GM23338 (cell line): ENCODE data around the gene LNX1. TPM values are rescaled to one million over a fixed set of nuclear protein-coding genes. Genes with fewer than 3 reads are reported as not detected.

Experiments used
- ATAC-seq: fragments of 200-7000 bp; cut with Tn5 transposase; 3 replicates; pipeline ENCODE4 v1.9.1; 2020
- DNase-seq: peaks from one replicate; pipeline ENCODE4 v3.0.0-alpha.2; 2015; ENCODE audit warnings: low spot score
- H2AFZ ChIP-seq: fragments of 200-600 bp; sonication (generic); 2 replicates; pipeline ENCODE4 v1.8.0; 2016; ENCODE audit warnings: antibody characterized with exemption, mild to moderate bottlenecking, moderate library complexity
- H3F3A ChIP-seq: fragments of 200-600 bp; sonication (generic); replicated peaks from 2 replicates; pipeline ENCODE4 v1.8.0; 2017; ENCODE audit warnings: antibody characterized with exemption, mixed run types, low read depth
- H3K27ac ChIP-seq: fragments of 200-600 bp; sonication (generic); 2 replicates; pipeline ENCODE4 v1.6.1; 2016; ENCODE audit warnings: low read depth
- H3K27me3 ChIP-seq: fragments of 200-600 bp; sonication (generic); 2 replicates; pipeline ENCODE4 v1.8.0; 2016; ENCODE audit warnings: mild to moderate bottlenecking, mixed run types, moderate library complexity; ENCODE audit not compliant: insufficient read depth
- H3K36me3 ChIP-seq: fragments of 200-600 bp; sonication (generic); 2 replicates; pipeline ENCODE4 v1.8.0; 2016; ENCODE audit warnings: mild to moderate bottlenecking; ENCODE audit not compliant: insufficient read depth
- H3K4me1 ChIP-seq: fragments of 200-600 bp; sonication (generic); 2 replicates; pipeline ENCODE4 v1.8.0; 2016; ENCODE audit warnings: mild to moderate bottlenecking, moderate library complexity; ENCODE audit not compliant: insufficient read depth
- H3K4me2 ChIP-seq: fragments of 200-600 bp; sonication (generic); 2 replicates; pipeline ENCODE4 v1.7.1; 2017; ENCODE audit warnings: mixed run types
- H3K4me3 ChIP-seq: fragments of 200-600 bp; sonication (generic); 2 replicates; pipeline ENCODE4 v1.6.1; 2016; ENCODE audit warnings: mixed run types
- H3K79me2 ChIP-seq: fragments of 200-600 bp; sonication (generic); replicated peaks from 2 replicates; pipeline ENCODE4 v1.8.0; 2017; ENCODE audit warnings: mild to moderate bottlenecking; ENCODE audit not compliant: insufficient read depth
- H3K9me2 ChIP-seq: fragments of 200-600 bp; sonication (generic); 2 replicates; pipeline ENCODE4 v1.8.0; 2017; ENCODE audit not compliant: insufficient read depth
- H4K20me1 ChIP-seq: fragments of 200-600 bp; sonication (generic); replicated peaks from 2 replicates; pipeline ENCODE4 v1.8.0; 2017; ENCODE audit warnings: mild to moderate bottlenecking; ENCODE audit not compliant: insufficient read depth
- H3K27ac Mint-ChIP-seq: 2 replicates; pipeline ENCODE4 v1.8.0; 2020; ENCODE audit warnings: inconsistent platforms, mild to moderate bottlenecking, moderate library complexity, mixed read lengths
- H3K27me3 Mint-ChIP-seq: 3 replicates; pipeline ENCODE4 v1.8.0; 2022; ENCODE audit warnings: low read depth, mild to moderate bottlenecking, moderate library complexity, mixed read lengths, inconsistent platforms; ENCODE audit not compliant: insufficient read depth, poor library complexity
- H3K36me3 Mint-ChIP-seq: 3 replicates; pipeline ENCODE4 v1.8.0; 2021; ENCODE audit warnings: low read depth, mild to moderate bottlenecking, inconsistent platforms, moderate library complexity, mixed read lengths
- H3K4me1 Mint-ChIP-seq: 3 replicates; pipeline ENCODE4 v1.8.0; 2020; ENCODE audit warnings: mild to moderate bottlenecking, inconsistent platforms, mixed read lengths
- H3K4me3 Mint-ChIP-seq: 3 replicates; pipeline ENCODE4 v1.8.0; 2021; ENCODE audit warnings: moderate library complexity, mild to moderate bottlenecking, inconsistent platforms, mixed read lengths
- H3K9me3 Mint-ChIP-seq: 3 replicates; pipeline ENCODE4 v1.8.0; 2020; ENCODE audit warnings: moderate library complexity, mild to moderate bottlenecking, inconsistent platforms, mixed read lengths
- ZNF114 ChIP-seq: fragments of 250-450 bp; sonication (Bioruptor Pico); IDR thresholded peaks from 2 replicates; pipeline ENCODE4 v1.5.0; 2020; ENCODE audit warnings: mild to moderate bottlenecking, moderate library complexity
- ZNF331 ChIP-seq: fragments of 250-450 bp; sonication (Bioruptor Pico); IDR thresholded peaks from 2 replicates; pipeline ENCODE4 v1.5.0; 2020; ENCODE audit warnings: low read depth, mild to moderate bottlenecking, moderate library complexity
- polyA plus RNA-seq: library from polyadenylated mRNA; unstranded; fragments of >200 nt; fragmentation: Nextera tagmentation; extraction: Ambion mirVana; gene quantifications from 2 replicates; pipeline ENCODE4 v1.2.1, GENCODE V29; 2016
- total RNA-seq: library from RNA; depleted of rRNA; stranded (reverse); fragments of >200 nt; shearing (Covaris generic); gene quantifications from 2 replicates; pipeline ENCODE4 v1.2.3, GENCODE V29; 2014
- TF ChIP-seq, protein P1 (sequence below): fragments of 250-450 bp; sonication (Bioruptor Pico); IDR thresholded peaks from 2 replicates; pipeline ENCODE4 v1.5.0; 2020; ENCODE audit warnings: mild to moderate bottlenecking, moderate library complexity
- TF ChIP-seq, protein P2 (sequence below): IDR thresholded peaks from 2 replicates; pipeline ENCODE4 v1.6.1; 2016; ENCODE audit warnings: antibody characterized with exemption
- TF ChIP-seq, protein P3 (sequence below), 2 experiments: fragments of 200-600 bp in 1 of 2; sonication (generic) in 1 of 2; conservative IDR thresholded peaks; 2 replicates each; pipeline versions ENCODE4 v1.5.1 to v1.6.1; 2016 to 2017; ENCODE audit warnings: antibody characterized with exemption in 2 of 2, low read depth in 2 of 2, mild to moderate bottlenecking in 2 of 2, moderate library complexity in 1 of 2

Gene LNX1
- total and polyA plus RNA-seq, 2 experiments from 2014 or later: 5.4 to 6.4 TPM

DNA sequence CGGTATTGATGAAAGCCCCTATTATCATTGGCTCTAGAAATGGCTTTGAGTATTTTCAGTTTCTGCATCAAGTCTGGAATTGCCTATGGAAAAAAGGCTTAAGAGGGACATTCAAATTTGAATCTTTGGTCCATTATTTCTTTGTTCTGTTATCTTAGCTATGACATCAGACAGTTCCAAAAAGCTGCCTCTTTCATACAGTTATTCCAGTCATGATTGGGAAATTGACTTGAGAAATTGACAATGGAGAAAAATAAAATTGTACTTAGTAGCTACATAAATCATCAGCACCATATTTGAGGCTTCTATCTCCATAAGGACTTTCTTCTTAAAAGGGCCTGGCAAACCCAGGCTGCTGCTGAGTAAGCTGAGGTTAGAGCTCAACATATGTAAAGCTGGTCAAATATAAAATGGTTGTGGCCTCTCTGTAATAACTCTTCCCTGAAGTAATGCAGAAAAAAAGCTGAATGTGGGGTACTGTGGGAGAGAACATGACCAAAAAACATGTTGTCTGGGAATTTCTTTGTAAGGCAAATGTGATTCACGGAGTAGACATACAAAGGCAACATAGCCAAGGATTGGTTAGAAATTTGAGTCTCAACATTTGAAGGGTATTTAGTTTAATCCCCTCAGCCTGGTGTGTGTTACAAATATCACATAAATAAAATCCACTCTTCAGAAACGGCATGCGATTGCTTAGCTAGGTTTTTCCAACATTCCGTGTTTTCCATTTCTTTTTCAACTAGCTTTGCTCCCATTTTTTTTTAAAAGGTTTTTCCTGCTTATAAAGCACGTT, 100.9 kb downstream of the LNX1 start (continued):
- TF ChIP-seq, protein P1, sequence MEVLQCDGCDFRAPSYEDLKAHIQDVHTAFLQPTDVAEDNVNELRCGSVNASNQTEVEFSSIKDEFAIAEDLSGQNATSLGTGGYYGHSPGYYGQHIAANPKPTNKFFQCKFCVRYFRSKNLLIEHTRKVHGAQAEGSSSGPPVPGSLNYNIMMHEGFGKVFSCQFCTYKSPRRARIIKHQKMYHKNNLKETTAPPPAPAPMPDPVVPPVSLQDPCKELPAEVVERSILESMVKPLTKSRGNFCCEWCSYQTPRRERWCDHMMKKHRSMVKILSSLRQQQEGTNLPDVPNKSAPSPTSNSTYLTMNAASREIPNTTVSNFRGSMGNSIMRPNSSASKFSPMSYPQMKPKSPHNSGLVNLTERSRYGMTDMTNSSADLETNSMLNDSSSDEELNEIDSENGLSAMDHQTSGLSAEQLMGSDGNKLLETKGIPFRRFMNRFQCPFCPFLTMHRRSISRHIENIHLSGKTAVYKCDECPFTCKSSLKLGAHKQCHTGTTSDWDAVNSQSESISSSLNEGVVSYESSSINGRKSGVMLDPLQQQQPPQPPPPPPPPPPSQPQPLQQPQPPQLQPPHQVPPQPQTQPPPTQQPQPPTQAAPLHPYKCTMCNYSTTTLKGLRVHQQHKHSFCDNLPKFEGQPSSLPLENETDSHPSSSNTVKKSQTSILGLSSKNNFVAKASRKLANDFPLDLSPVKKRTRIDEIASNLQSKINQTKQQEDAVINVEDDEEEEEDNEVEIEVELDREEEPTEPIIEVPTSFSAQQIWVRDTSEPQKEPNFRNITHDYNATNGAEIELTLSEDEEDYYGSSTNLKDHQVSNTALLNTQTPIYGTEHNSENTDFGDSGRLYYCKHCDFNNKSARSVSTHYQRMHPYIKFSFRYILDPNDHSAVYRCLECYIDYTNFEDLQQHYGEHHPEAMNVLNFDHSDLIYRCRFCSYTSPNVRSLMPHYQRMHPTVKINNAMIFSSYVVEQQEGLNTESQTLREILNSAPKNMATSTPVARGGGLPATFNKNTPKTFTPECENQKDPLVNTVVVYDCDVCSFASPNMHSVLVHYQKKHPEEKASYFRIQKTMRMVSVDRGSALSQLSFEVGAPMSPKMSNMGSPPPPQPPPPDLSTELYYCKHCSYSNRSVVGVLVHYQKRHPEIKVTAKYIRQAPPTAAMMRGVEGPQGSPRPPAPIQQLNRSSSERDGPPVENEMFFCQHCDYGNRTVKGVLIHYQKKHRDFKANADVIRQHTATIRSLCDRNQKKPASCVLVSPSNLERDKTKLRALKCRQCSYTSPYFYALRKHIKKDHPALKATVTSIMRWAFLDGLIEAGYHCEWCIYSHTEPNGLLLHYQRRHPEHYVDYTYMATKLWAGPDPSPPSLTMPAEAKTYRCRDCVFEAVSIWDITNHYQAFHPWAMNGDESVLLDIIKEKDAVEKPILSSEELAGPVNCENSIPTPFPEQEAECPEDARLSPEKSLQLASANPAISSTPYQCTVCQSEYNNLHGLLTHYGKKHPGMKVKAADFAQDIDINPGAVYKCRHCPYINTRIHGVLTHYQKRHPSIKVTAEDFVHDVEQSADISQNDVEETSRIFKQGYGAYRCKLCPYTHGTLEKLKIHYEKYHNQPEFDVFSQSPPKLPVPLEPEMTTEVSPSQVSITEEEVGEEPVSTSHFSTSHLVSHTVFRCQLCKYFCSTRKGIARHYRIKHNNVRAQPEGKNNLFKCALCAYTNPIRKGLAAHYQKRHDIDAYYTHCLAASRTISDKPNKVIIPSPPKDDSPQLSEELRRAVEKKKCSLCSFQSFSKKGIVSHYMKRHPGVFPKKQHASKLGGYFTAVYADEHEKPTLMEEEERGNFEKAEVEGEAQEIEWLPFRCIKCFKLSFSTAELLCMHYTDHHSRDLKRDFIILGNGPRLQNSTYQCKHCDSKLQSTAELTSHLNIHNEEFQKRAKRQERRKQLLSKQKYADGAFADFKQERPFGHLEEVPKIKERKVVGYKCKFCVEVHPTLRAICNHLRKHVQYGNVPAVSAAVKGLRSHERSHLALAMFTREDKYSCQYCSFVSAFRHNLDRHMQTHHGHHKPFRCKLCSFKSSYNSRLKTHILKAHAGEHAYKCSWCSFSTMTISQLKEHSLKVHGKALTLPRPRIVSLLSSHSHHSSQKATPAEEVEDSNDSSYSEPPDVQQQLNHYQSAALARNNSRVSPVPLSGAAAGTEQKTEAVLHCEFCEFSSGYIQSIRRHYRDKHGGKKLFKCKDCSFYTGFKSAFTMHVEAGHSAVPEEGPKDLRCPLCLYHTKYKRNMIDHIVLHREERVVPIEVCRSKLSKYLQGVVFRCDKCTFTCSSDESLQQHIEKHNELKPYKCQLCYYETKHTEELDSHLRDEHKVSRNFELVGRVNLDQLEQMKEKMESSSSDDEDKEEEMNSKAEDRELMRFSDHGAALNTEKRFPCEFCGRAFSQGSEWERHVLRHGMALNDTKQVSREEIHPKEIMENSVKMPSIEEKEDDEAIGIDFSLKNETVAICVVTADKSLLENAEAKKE: no peak
- no peak for TF ChIP-seq ZNF331 (CRISPR knock-in tag)
- TF ChIP-seq, protein P2, sequence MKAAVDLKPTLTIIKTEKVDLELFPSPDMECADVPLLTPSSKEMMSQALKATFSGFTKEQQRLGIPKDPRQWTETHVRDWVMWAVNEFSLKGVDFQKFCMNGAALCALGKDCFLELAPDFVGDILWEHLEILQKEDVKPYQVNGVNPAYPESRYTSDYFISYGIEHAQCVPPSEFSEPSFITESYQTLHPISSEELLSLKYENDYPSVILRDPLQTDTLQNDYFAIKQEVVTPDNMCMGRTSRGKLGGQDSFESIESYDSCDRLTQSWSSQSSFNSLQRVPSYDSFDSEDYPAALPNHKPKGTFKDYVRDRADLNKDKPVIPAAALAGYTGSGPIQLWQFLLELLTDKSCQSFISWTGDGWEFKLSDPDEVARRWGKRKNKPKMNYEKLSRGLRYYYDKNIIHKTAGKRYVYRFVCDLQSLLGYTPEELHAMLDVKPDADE: no peak

DNA sequence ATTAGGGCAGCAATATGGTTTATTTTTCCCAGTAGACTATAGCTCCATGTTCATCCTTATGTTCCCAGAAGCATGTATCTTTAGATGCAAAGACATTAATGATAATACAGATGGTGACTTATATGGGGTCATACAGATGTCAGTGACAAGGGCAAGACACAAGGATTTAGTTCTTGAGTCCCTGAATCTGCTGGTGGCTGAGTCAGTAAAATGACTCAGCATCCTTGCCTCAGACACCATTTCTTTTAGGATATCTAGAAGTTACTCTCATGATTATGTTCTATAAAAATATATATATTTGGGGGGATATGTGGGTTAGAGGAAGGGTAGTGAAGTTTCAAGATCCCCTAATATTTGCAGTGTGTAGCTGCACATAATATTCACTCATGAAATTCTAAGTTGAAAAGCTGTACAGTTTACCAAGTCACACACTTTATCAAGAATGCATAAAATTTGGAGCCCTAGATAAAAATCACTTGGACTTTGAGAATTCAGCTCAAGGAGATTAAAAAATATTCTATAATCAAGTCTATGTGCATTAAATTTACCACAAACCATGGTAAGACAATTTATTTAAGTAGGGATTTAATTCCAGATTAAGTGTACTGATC, 101.9 kb downstream of the LNX1 start:
- Histone ChIP-seq H3K36me3 (no peaks in the 10 kb centered on the region), H3K9me2 (peaks cover 4% of the 10 kb centered on the region), H3K27ac (no peak overlapping the region), H2AFZ (no peak overlapping the region), H3K79me2 (no peaks in the 10 kb centered on the region), H3F3A (no peaks in the 10 kb centered on the region), H3K4me2 (no peak overlapping the region), H3K4me3 (no peak overlapping the region), H4K20me1 (no peaks in the 10 kb centered on the region), H3K4me1 (no peaks in the 10 kb centered on the region), H3K27me3 (no peaks in the 10 kb centered on the region)
- Mint-ChIP-seq H3K36me3 (no peaks in the 10 kb centered on the region; the same call in 2 of the 3 replicates), H3K27ac (no peak overlapping the region), H3K27me3 (peaks cover 5% of the 10 kb centered on the region), H3K4me3 (no peak overlapping the region), H3K4me1 (peaks cover 11% of the 10 kb centered on the region; the same call in 2 of the 3 replicates), H3K9me3 (no peaks in the 10 kb centered on the region; the same call in 2 of the 3 replicates)
- no peak for DNase-seq
- no peak for ATAC-seq
- TF ChIP-seq, protein P2: no peak
- TF ChIP-seq, protein P3, sequence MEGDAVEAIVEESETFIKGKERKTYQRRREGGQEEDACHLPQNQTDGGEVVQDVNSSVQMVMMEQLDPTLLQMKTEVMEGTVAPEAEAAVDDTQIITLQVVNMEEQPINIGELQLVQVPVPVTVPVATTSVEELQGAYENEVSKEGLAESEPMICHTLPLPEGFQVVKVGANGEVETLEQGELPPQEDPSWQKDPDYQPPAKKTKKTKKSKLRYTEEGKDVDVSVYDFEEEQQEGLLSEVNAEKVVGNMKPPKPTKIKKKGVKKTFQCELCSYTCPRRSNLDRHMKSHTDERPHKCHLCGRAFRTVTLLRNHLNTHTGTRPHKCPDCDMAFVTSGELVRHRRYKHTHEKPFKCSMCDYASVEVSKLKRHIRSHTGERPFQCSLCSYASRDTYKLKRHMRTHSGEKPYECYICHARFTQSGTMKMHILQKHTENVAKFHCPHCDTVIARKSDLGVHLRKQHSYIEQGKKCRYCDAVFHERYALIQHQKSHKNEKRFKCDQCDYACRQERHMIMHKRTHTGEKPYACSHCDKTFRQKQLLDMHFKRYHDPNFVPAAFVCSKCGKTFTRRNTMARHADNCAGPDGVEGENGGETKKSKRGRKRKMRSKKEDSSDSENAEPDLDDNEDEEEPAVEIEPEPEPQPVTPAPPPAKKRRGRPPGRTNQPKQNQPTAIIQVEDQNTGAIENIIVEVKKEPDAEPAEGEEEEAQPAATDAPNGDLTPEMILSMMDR (conservative IDR thresholded peaks at IDR 0.05; ENCODE audit: low read depth in 2 of 2): no peak
- no peak for TF ChIP-seq ZNF114 (CRISPR knock-in tag)
- no peak for TF ChIP-seq ZNF331 (CRISPR knock-in tag)
